Type B pancreatic cell (in vitro differentiated cells): ENCODE data around the gene ACKR2. TPM values are rescaled to one million over a fixed set of nuclear protein-coding genes. Genes with fewer than 3 reads are reported as not detected.

Experiments used
- DNase-seq: peaks from one replicate; pipeline ENCODE4 v3.0.0; 2021; ENCODE audit warnings: mixed read lengths; ENCODE audit not compliant: unreplicated experiment; ENCODE audit errors: extremely low spot score
- H3K27ac Mint-ChIP-seq: 2 replicates; pipeline ENCODE4 v1.8.0; 2021; ENCODE audit warnings: mild to moderate bottlenecking, mixed read lengths
- H3K27me3 Mint-ChIP-seq: 2 replicates; pipeline ENCODE4 v1.8.0; 2021; ENCODE audit warnings: mixed read lengths
- H3K36me3 Mint-ChIP-seq: 2 replicates; pipeline ENCODE4 v1.8.0; 2021; ENCODE audit warnings: mixed read lengths
- H3K4me1 Mint-ChIP-seq: one replicate; pipeline ENCODE4 v1.8.0; 2021; ENCODE audit warnings: mixed read lengths; ENCODE audit not compliant: unreplicated experiment
- H3K4me3 Mint-ChIP-seq: 2 replicates; pipeline ENCODE4 v1.8.0; 2021; ENCODE audit warnings: mild to moderate bottlenecking, mixed read lengths
- H3K9me3 Mint-ChIP-seq: 2 replicates; pipeline ENCODE4 v1.8.0; 2021; ENCODE audit warnings: mixed read lengths
- total RNA-seq: library from RNA; stranded (reverse); gene quantifications from 2 replicates; pipeline ENCODE4 v1.2.1, GENCODE V29; 2021; ENCODE audit warnings: low replicate concordance
- TF ChIP-seq, protein P1 (sequence below): fragments of 200-600 bp; sonication (generic); conservative IDR thresholded peaks from 2 replicates; pipeline ENCODE4 v1.5.0; 2021; ENCODE audit warnings: antibody characterized with exemption, mild to moderate bottlenecking

ACKR2 gene
- total RNA-seq, 1 donor from 2014 or later, result 3.5 TPM

DNA sequence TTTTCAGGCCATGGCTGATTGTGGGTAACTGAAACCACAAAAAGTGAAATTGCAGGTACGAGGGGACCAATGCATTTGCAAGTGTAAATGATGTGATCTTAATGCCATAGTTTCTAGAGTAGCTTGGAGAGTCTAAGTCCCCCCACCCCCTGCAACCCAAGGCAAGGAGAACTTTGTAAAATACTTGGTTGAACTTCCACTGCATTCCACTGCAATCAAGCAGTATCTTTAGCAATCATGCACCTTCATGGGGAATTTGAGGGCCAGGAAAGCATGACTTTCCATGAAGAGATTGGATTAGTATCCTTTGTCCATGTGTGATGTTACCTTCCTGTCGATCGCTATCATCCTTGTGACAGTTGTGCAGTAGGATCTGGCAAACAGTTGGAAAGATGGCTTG is 77.8 kb downstream of the ACKR2 start:
- no peaks in the 10 kb centered on the region for H3K36me3 Mint-ChIP-seq
- H3K27ac Mint-ChIP-seq, result no peak overlapping the region
- H3K4me1 Mint-ChIP-seq, result no peaks in the 10 kb centered on the region
- DNase-seq, result no peak
- peaks cover 18% of the 10 kb centered on the region for H3K27me3 Mint-ChIP-seq
- no peaks in the 10 kb centered on the region for H3K9me3 Mint-ChIP-seq
- TF ChIP-seq, protein P1, sequence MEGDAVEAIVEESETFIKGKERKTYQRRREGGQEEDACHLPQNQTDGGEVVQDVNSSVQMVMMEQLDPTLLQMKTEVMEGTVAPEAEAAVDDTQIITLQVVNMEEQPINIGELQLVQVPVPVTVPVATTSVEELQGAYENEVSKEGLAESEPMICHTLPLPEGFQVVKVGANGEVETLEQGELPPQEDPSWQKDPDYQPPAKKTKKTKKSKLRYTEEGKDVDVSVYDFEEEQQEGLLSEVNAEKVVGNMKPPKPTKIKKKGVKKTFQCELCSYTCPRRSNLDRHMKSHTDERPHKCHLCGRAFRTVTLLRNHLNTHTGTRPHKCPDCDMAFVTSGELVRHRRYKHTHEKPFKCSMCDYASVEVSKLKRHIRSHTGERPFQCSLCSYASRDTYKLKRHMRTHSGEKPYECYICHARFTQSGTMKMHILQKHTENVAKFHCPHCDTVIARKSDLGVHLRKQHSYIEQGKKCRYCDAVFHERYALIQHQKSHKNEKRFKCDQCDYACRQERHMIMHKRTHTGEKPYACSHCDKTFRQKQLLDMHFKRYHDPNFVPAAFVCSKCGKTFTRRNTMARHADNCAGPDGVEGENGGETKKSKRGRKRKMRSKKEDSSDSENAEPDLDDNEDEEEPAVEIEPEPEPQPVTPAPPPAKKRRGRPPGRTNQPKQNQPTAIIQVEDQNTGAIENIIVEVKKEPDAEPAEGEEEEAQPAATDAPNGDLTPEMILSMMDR, result no peak
- no peak overlapping the region for H3K4me3 Mint-ChIP-seq

DNA sequence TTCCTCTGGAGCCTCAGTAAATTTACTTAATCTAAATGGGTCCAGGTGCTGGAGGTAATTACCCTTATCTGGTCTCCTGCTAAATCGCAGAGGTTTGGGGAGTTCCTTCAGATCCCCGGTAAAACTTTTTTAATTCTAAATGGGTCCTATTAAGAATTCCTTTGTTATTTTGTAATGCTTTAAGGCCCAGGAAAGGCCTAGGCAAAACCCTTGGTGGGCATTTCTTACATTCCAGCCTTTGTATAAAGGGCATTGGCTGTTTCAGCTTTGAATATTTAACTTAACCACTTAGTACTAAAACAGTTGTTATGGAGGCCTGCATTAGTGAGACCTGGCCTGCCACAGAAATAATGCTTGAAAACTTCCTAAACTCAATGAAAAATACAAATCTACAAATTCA is 81.8 kb downstream of the ACKR2 start:
- Mint-ChIP-seq H3K9me3 (no peaks in the 10 kb centered on the region), H3K36me3 (no peaks in the 10 kb centered on the region), H3K4me1 (no peaks in the 10 kb centered on the region), H3K27me3 (peaks cover 18% of the 10 kb centered on the region), H3K4me3 (no peak overlapping the region), H3K27ac (no peak overlapping the region)
- TF ChIP-seq, protein P1, result no peak
- DNase-seq, result no peak

DNA sequence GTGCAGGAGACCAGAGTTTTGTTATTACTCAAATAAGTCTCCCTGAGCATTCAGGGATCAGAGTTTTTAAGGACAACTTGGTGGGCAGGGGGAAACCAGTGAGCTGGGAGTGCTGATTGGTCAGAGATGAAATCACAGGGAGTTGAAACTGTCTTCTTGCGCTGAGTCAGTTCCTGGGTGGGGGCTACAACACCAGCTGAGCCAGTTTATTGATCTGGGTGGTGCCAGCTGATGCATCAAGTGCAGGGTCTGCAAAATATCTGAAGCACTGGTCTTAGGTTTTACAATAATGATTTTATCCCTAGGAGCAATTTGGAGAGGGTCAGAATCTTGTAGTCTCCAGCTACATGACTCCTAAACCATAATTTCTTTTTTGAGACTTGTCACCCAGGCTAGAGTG is 82.9 kb downstream of the ACKR2 start:
- TF ChIP-seq, protein P1, result no peak
- Mint-ChIP-seq H3K27ac (no peak overlapping the region), H3K36me3 (no peaks in the 10 kb centered on the region), H3K4me1 (no peaks in the 10 kb centered on the region), H3K9me3 (no peaks in the 10 kb centered on the region), H3K4me3 (no peak overlapping the region), H3K27me3 (peaks cover 18% of the 10 kb centered on the region)
- no peak for DNase-seq

DNA sequence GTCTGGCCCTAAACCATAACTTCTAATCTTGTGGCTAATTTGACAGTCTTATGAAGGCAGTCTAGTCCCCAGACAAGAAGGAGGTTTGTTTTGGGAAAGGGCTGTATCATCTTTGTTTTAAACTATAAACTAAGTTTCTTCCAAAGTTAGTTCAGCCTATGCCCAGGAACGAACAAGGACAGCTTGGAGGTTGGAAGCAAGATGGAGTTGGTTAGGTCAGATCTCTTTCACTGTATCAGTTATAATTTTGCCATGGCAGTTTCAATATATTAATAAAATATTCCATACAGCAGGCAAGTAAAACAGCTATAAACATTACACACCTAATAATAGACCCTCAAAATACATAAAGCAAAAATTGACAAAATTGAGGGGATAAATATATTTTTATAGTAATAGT is 83.6 kb downstream of the ACKR2 start:
- no peak overlapping the region for H3K4me3 Mint-ChIP-seq
- H3K27ac Mint-ChIP-seq, result no peak overlapping the region
- no peaks in the 10 kb centered on the region for H3K4me1 Mint-ChIP-seq
- H3K9me3 Mint-ChIP-seq, result no peaks in the 10 kb centered on the region
- no peaks in the 10 kb centered on the region for H3K36me3 Mint-ChIP-seq
- no peak for DNase-seq
- TF ChIP-seq, protein P1, result no peak
- peaks cover 15% of the 10 kb centered on the region for H3K27me3 Mint-ChIP-seq

DNA sequence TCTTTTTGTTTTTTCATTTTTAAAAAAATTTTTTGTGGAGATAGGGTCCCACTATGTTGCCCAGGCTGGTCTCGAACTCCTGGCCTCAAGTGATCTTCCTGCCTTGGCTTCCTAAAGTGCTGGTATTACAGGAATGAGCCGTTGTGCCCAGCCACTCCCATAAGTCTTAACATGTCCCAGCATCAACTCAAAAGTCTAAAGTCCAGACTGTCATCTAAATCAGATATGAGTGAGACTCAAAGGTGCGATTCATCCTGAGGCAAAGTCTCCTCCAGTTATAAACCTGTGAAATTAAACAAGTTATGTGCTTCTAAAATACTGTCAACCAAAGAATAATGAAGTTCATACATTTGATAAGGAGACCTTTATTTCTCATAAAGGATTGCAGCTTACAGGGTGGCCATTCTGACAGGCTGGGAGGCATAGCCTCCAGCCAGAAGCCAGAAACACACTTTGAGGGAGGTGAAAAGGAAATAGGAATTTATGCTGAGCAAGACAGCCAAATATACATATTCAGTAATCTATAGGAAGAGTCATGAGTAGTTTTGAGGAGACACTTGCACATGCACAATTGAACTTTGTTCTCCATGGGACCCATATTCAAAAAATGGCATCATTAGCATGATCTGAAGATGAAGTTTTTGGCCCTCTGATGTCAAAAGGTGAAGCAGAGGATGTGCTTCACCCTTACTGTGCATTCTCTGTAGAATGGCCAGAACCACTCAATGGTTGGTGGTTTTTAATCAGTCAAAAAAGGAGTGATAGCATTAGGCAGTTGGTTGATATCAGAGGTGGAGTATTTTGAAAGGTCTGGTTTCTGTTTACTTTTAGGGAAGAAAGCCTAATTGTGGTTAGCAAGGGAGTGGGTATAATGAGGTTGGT is 85.7 kb downstream of the ACKR2 start:
- Mint-ChIP-seq H3K27me3 (peaks cover 6% of the 10 kb centered on the region), H3K4me1 (no peaks in the 10 kb centered on the region), H3K36me3 (no peaks in the 10 kb centered on the region), H3K27ac (no peak overlapping the region), H3K4me3 (no peak overlapping the region), H3K9me3 (no peaks in the 10 kb centered on the region)
- no peak for DNase-seq
- TF ChIP-seq, protein P1, result no peak
